GM23338 (cell line): ENCODE data around the gene MGAT3. TPM values are rescaled to one million over a fixed set of nuclear protein-coding genes. Genes with fewer than 3 reads are reported as not detected.

Experiments
- ATAC-seq: fragments of 200-7000 bp; cut with Tn5 transposase; 3 replicates; pipeline ENCODE4 v1.9.1; 2020
- DNase-seq: peaks from one replicate; pipeline ENCODE4 v3.0.0-alpha.2; 2015; ENCODE audit warnings: low spot score
- H2AFZ ChIP-seq: fragments of 200-600 bp; sonication (generic); 2 replicates; pipeline ENCODE4 v1.8.0; 2016; ENCODE audit warnings: antibody characterized with exemption, mild to moderate bottlenecking, moderate library complexity
- H3F3A ChIP-seq: fragments of 200-600 bp; sonication (generic); replicated peaks from 2 replicates; pipeline ENCODE4 v1.8.0; 2017; ENCODE audit warnings: antibody characterized with exemption, mixed run types, low read depth
- H3K27ac ChIP-seq: fragments of 200-600 bp; sonication (generic); 2 replicates; pipeline ENCODE4 v1.6.1; 2016; ENCODE audit warnings: low read depth
- H3K27me3 ChIP-seq: fragments of 200-600 bp; sonication (generic); 2 replicates; pipeline ENCODE4 v1.8.0; 2016; ENCODE audit warnings: mild to moderate bottlenecking, mixed run types, moderate library complexity; ENCODE audit not compliant: insufficient read depth
- H3K36me3 ChIP-seq: fragments of 200-600 bp; sonication (generic); 2 replicates; pipeline ENCODE4 v1.8.0; 2016; ENCODE audit warnings: mild to moderate bottlenecking; ENCODE audit not compliant: insufficient read depth
- H3K4me1 ChIP-seq: fragments of 200-600 bp; sonication (generic); 2 replicates; pipeline ENCODE4 v1.8.0; 2016; ENCODE audit warnings: mild to moderate bottlenecking, moderate library complexity; ENCODE audit not compliant: insufficient read depth
- H3K4me2 ChIP-seq: fragments of 200-600 bp; sonication (generic); 2 replicates; pipeline ENCODE4 v1.7.1; 2017; ENCODE audit warnings: mixed run types
- H3K4me3 ChIP-seq: fragments of 200-600 bp; sonication (generic); 2 replicates; pipeline ENCODE4 v1.6.1; 2016; ENCODE audit warnings: mixed run types
- H3K79me2 ChIP-seq: fragments of 200-600 bp; sonication (generic); replicated peaks from 2 replicates; pipeline ENCODE4 v1.8.0; 2017; ENCODE audit warnings: mild to moderate bottlenecking; ENCODE audit not compliant: insufficient read depth
- H3K9me2 ChIP-seq: fragments of 200-600 bp; sonication (generic); 2 replicates; pipeline ENCODE4 v1.8.0; 2017; ENCODE audit not compliant: insufficient read depth
- H4K20me1 ChIP-seq: fragments of 200-600 bp; sonication (generic); replicated peaks from 2 replicates; pipeline ENCODE4 v1.8.0; 2017; ENCODE audit warnings: mild to moderate bottlenecking; ENCODE audit not compliant: insufficient read depth
- H3K27ac Mint-ChIP-seq: 2 replicates; pipeline ENCODE4 v1.8.0; 2020; ENCODE audit warnings: inconsistent platforms, mild to moderate bottlenecking, moderate library complexity, mixed read lengths
- H3K27me3 Mint-ChIP-seq: 3 replicates; pipeline ENCODE4 v1.8.0; 2022; ENCODE audit warnings: low read depth, mild to moderate bottlenecking, moderate library complexity, mixed read lengths, inconsistent platforms; ENCODE audit not compliant: insufficient read depth, poor library complexity
- H3K36me3 Mint-ChIP-seq: 3 replicates; pipeline ENCODE4 v1.8.0; 2021; ENCODE audit warnings: low read depth, mild to moderate bottlenecking, inconsistent platforms, moderate library complexity, mixed read lengths
- H3K4me1 Mint-ChIP-seq: 3 replicates; pipeline ENCODE4 v1.8.0; 2020; ENCODE audit warnings: mild to moderate bottlenecking, inconsistent platforms, mixed read lengths
- H3K4me3 Mint-ChIP-seq: 3 replicates; pipeline ENCODE4 v1.8.0; 2021; ENCODE audit warnings: moderate library complexity, mild to moderate bottlenecking, inconsistent platforms, mixed read lengths
- H3K9me3 Mint-ChIP-seq: 3 replicates; pipeline ENCODE4 v1.8.0; 2020; ENCODE audit warnings: moderate library complexity, mild to moderate bottlenecking, inconsistent platforms, mixed read lengths
- CREB1 ChIP-seq: fragments of 250-450 bp; sonication (Bioruptor Pico); IDR thresholded peaks from 2 replicates; pipeline ENCODE4 v1.5.0; 2020; ENCODE audit warnings: low read depth, mild to moderate bottlenecking, moderate library complexity
- EZH2 ChIP-seq: fragments of 200-600 bp; sonication (generic); IDR thresholded peaks from one replicate; pipeline ENCODE4 v1.8.0; 2017; ENCODE audit warnings: antibody characterized with exemption, mild to moderate bottlenecking, low read depth; ENCODE audit not compliant: unreplicated experiment
- JUNB ChIP-seq: IDR thresholded peaks from one replicate; pipeline ENCODE4 v1.6.1; 2016; ENCODE audit warnings: antibody characterized with exemption; ENCODE audit not compliant: unreplicated experiment
- POLR2AphosphoS5 ChIP-seq: IDR thresholded peaks from 2 replicates; pipeline ENCODE4 v1.6.1; 2016; ENCODE audit warnings: antibody characterized with exemption, low read depth
- STAT1 ChIP-seq: IDR thresholded peaks from one replicate; pipeline ENCODE4 v1.6.1; 2016; ENCODE audit warnings: antibody characterized with exemption; ENCODE audit not compliant: unreplicated experiment
- polyA plus RNA-seq: library from polyadenylated mRNA; unstranded; fragments of >200 nt; fragmentation: Nextera tagmentation; extraction: Ambion mirVana; gene quantifications from 2 replicates; pipeline ENCODE4 v1.2.1, GENCODE V29; 2016
- total RNA-seq: library from RNA; depleted of rRNA; stranded (reverse); fragments of >200 nt; shearing (Covaris generic); gene quantifications from 2 replicates; pipeline ENCODE4 v1.2.3, GENCODE V29; 2014
- TF ChIP-seq, protein P1 (sequence below): IDR thresholded peaks from 2 replicates; pipeline ENCODE4 v1.6.1; 2016; ENCODE audit warnings: antibody characterized with exemption
- TF ChIP-seq, protein P2 (sequence below), 2 experiments: fragments of 200-600 bp in 1 of 2; sonication (generic) in 1 of 2; conservative IDR thresholded peaks; 2 replicates each; pipeline versions ENCODE4 v1.5.1 to v1.6.1; 2016 to 2017; ENCODE audit warnings: antibody characterized with exemption in 2 of 2, low read depth in 2 of 2, mild to moderate bottlenecking in 2 of 2, moderate library complexity in 1 of 2

MGAT3 gene
- total and polyA plus RNA-seq, 2 experiments from 2014 or later = 1.7 to 10.2 TPM

DNA sequence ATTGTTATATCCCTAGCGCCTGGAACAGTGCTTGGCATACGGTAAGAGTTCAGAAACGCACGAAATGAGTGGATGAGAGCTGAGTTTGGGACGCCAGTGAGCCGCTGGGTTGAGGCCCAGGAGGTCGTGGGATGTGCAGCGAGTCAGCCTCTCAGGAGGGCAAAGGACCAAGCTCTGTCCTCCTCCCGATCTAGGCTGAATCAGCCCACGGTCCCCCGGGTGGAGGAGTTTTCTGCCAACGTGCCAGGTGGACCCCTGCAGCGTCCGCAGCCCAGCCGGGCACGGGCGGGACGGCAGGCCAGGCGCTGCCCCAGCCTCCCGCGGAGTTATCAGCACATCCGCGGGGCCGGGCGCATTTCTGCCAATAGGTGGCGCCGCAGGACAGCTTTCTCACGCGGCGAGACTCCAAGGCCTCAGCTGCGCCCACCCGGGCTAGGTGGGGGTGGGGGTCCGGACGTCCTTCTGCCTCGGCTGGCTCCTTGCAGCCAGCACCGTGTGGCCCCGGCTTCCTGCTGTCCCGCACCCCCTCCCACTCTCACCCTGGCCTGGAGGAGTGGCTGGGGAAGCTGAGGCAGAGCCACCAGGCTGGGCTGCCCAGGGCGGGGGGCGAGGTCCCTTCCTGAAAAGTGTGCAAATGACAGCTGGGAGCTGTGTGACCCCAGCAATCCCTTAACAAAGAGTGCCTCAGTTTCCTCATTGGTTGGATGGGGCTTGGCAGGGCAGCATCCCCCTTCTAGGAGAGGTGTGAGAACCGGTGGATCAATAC, 78.0 kb downstream of the MGAT3 start:
- Histone ChIP-seq H3K4me2 (peak overlapping the region; percentile 87), H3K36me3 (peaks cover 5% of the 10 kb centered on the region; the same call in 1 of the 2 replicates), H2AFZ (peak overlapping the region; percentile 94), H3K79me2 (peaks cover 21% of the 10 kb centered on the region), H3K9me2 (no peaks in the 10 kb centered on the region), H3K4me1 (peaks cover 47% of the 10 kb centered on the region), H3K27me3 (no peaks in the 10 kb centered on the region), H4K20me1 (peaks cover 20% of the 10 kb centered on the region), H3K27ac (peak overlapping the region; percentile 74; the same call in 1 of the 2 replicates), H3F3A (peaks cover 27% of the 10 kb centered on the region), H3K4me3 (peak overlapping the region; percentile 53)
- H3K9me3 Mint-ChIP-seq = no peaks in the 10 kb centered on the region
- no peak overlapping the region for H3K27ac Mint-ChIP-seq
- peaks cover 17% of the 10 kb centered on the region for H3K36me3 Mint-ChIP-seq
- peaks cover 60% of the 10 kb centered on the region for H3K4me1 Mint-ChIP-seq
- peak overlapping the region; percentile 47; the same call in 2 of the 3 replicates for H3K4me3 Mint-ChIP-seq
- TF ChIP-seq, protein P1, sequence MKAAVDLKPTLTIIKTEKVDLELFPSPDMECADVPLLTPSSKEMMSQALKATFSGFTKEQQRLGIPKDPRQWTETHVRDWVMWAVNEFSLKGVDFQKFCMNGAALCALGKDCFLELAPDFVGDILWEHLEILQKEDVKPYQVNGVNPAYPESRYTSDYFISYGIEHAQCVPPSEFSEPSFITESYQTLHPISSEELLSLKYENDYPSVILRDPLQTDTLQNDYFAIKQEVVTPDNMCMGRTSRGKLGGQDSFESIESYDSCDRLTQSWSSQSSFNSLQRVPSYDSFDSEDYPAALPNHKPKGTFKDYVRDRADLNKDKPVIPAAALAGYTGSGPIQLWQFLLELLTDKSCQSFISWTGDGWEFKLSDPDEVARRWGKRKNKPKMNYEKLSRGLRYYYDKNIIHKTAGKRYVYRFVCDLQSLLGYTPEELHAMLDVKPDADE = no peak; the same call in 1 of the 2 replicates
- TF ChIP-seq JUNB = no peak
- TF ChIP-seq, protein P2, sequence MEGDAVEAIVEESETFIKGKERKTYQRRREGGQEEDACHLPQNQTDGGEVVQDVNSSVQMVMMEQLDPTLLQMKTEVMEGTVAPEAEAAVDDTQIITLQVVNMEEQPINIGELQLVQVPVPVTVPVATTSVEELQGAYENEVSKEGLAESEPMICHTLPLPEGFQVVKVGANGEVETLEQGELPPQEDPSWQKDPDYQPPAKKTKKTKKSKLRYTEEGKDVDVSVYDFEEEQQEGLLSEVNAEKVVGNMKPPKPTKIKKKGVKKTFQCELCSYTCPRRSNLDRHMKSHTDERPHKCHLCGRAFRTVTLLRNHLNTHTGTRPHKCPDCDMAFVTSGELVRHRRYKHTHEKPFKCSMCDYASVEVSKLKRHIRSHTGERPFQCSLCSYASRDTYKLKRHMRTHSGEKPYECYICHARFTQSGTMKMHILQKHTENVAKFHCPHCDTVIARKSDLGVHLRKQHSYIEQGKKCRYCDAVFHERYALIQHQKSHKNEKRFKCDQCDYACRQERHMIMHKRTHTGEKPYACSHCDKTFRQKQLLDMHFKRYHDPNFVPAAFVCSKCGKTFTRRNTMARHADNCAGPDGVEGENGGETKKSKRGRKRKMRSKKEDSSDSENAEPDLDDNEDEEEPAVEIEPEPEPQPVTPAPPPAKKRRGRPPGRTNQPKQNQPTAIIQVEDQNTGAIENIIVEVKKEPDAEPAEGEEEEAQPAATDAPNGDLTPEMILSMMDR (conservative IDR thresholded peaks at IDR 0.05; ENCODE audit: low read depth in 2 of 2) = peak; percentile 69 to 92
- H3K27me3 Mint-ChIP-seq = peaks cover 38% of the 10 kb centered on the region
- ATAC-seq (peak; percentile 55), DNase-seq (peak; percentile 95)

DNA sequence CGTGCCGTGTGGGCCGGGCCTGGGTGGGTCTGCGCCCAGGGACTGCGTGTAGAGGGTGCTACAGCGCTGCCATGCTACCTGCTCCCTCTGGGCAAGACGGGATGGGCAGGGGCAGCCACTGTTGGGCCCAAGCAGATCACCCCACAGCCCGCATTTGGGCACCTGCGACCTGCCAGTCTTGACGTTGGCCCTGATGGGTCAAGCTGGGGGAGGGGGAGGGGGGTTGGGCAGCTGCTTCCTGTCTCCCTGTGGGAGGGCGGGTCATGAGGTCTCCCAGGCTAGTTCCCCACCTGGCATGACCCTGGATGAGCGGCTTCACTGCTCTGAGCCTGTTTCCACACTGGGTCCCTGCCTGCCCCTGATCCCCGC, 78.5 kb downstream of the MGAT3 start:
- Histone ChIP-seq H3K27ac (no peak overlapping the region), H3K36me3 (no peaks in the 10 kb centered on the region), H3K4me2 (peak overlapping the region; percentile 87), H3K27me3 (no peaks in the 10 kb centered on the region), H3K4me3 (peak overlapping the region; percentile 53), H3K9me2 (no peaks in the 10 kb centered on the region), H4K20me1 (peaks cover 14% of the 10 kb centered on the region), H2AFZ (peak overlapping the region; percentile 94), H3F3A (peaks cover 21% of the 10 kb centered on the region), H3K4me1 (peaks cover 47% of the 10 kb centered on the region), H3K79me2 (peaks cover 17% of the 10 kb centered on the region)
- H3K27ac Mint-ChIP-seq = no peak overlapping the region
- TF ChIP-seq CREB1 = no peak
- no peak for TF ChIP-seq EZH2
- TF ChIP-seq, protein P2 (conservative IDR thresholded peaks at IDR 0.05; ENCODE audit: low read depth in 2 of 2) = no peak
- TF ChIP-seq, protein P1 = 0 out of 2 replicates have a peak, but pooled peaks have one; percentile 41
- no peak for TF ChIP-seq POLR2AphosphoS5
- TF ChIP-seq STAT1 = no peak
- H3K4me1 Mint-ChIP-seq = peaks cover 56% of the 10 kb centered on the region
- DNase-seq (peak; percentile 67), ATAC-seq (peak; percentile 14)
- H3K27me3 Mint-ChIP-seq = peaks cover 34% of the 10 kb centered on the region
- no peak overlapping the region for H3K4me3 Mint-ChIP-seq
- peaks cover 11% of the 10 kb centered on the region for H3K36me3 Mint-ChIP-seq
- no peaks in the 10 kb centered on the region for H3K9me3 Mint-ChIP-seq
